Mesenchymal stem cell (in vitro differentiated cells and primary cell): ENCODE measurements around the gene ALK.
A peak's percentile ranks its signal among the peaks of the same experiment; 100 is the strongest.

Experiments used
- DNase-seq: peaks from one replicate; pipeline ENCODE4 v3.0.0-alpha.2; 2013
- H2AFZ ChIP-seq: one replicate; pipeline ENCODE4 v1.6.1; 2013; ENCODE audit warnings: low read depth, mild to moderate bottlenecking, control low read depth, inconsistent platforms, low read length, moderate library complexity
- H2AK5ac ChIP-seq: 2 replicates; pipeline ENCODE4 v1.6.1; 2013; ENCODE audit warnings: low read length, moderate library complexity, mild to moderate bottlenecking, inconsistent platforms; ENCODE audit not compliant: severe bottlenecking
- H2BK120ac ChIP-seq: one replicate; pipeline ENCODE4 v1.6.1; 2013; ENCODE audit warnings: low read depth, mild to moderate bottlenecking, inconsistent platforms, low read length, moderate library complexity
- H2BK12ac ChIP-seq, 2 experiments: one replicate each; pipeline ENCODE4 v1.6.1; 2013; ENCODE audit warnings: inconsistent platforms in 2 of 2, low read length in 2 of 2, mild to moderate bottlenecking in 2 of 2, moderate library complexity in 2 of 2, control low read depth in 1 of 2
- H2BK15ac ChIP-seq: one replicate; pipeline ENCODE4 v1.6.1; 2013; ENCODE audit warnings: mild to moderate bottlenecking, low read depth, inconsistent platforms; ENCODE audit not compliant: poor library complexity, severe bottlenecking
- H2BK5ac ChIP-seq: 2 replicates; pipeline ENCODE4 v1.6.1; 2013; ENCODE audit warnings: low read depth, mild to moderate bottlenecking, low read length, control low read depth, inconsistent platforms; ENCODE audit not compliant: poor library complexity, severe bottlenecking
- H3K14ac ChIP-seq, 2 experiments: one replicate each; pipeline ENCODE4 v1.6.1; 2013; ENCODE audit warnings: inconsistent platforms in 2 of 2, low read length in 2 of 2, control low read depth in 1 of 2, mild to moderate bottlenecking in 1 of 2, moderate library complexity in 1 of 2
- H3K18ac ChIP-seq, 2 experiments: one replicate each; pipeline ENCODE4 v1.6.1; 2013; ENCODE audit warnings: inconsistent platforms in 2 of 2, low read length in 2 of 2, control low read depth in 1 of 2, low read depth in 1 of 2, mild to moderate bottlenecking in 1 of 2
- H3K23ac ChIP-seq, 2 experiments: one replicate each; pipeline ENCODE4 v1.6.1; 2013; ENCODE audit warnings: inconsistent platforms in 2 of 2, low read length in 2 of 2, mild to moderate bottlenecking in 2 of 2, moderate library complexity in 2 of 2, control low read depth in 1 of 2
- H3K27ac ChIP-seq: 2 replicates; pipeline ENCODE4 v1.5.1; 2013; ENCODE audit warnings: mild to moderate bottlenecking, moderate library complexity, low read length, control low read depth, inconsistent platforms; ENCODE audit not compliant: poor library complexity, severe bottlenecking
- H3K27me3 ChIP-seq, 2 experiments: 2 replicates each; pipeline versions ENCODE4 v1.6.1 to v1.7.0; 2013; ENCODE audit warnings: low read length in 2 of 2, mild to moderate bottlenecking in 2 of 2, moderate library complexity in 2 of 2, control low read depth in 1 of 2, inconsistent platforms in 1 of 2; ENCODE audit not compliant: control insufficient read depth in 1 of 2, insufficient read depth in 1 of 2
- H3K36me3 ChIP-seq, 2 experiments: 2 replicates each; pipeline versions ENCODE4 v1.6.1 to v1.7.0; 2013; ENCODE audit warnings: low read length in 2 of 2, control low read depth in 1 of 2, inconsistent platforms in 1 of 2, low read depth in 1 of 2, mild to moderate bottlenecking in 1 of 2; ENCODE audit not compliant: insufficient read depth in 2 of 2, control insufficient read depth in 1 of 2
- H3K4ac ChIP-seq, 2 experiments: one replicate each; pipeline ENCODE4 v1.6.1; 2013; ENCODE audit warnings: inconsistent platforms in 2 of 2, low read length in 2 of 2, mild to moderate bottlenecking in 2 of 2, moderate library complexity in 2 of 2, control low read depth in 1 of 2, low read depth in 1 of 2
- H3K4me1 ChIP-seq: 2 replicates; pipeline ENCODE4 v1.6.1; 2013; ENCODE audit warnings: low read depth, low read length, control low read depth; ENCODE audit not compliant: control insufficient read depth, insufficient read depth
- H3K4me2 ChIP-seq: 2 replicates; pipeline ENCODE4 v1.6.1; 2013; ENCODE audit warnings: low read length, mild to moderate bottlenecking, inconsistent platforms; ENCODE audit not compliant: poor library complexity, severe bottlenecking
- H3K4me3 ChIP-seq, 2 experiments: 2 replicates each; pipeline versions ENCODE4 v1.5.1 to v1.7.0; 2013; ENCODE audit warnings: low read length in 2 of 2, mild to moderate bottlenecking in 2 of 2, control low read depth in 1 of 2, low read depth in 1 of 2; ENCODE audit not compliant: insufficient read depth in 1 of 2
- H3K79me1 ChIP-seq: replicated peaks from 2 replicates; pipeline ENCODE4 v1.6.1; 2013; ENCODE audit warnings: mild to moderate bottlenecking, control low read depth, low read length, inconsistent platforms; ENCODE audit not compliant: poor library complexity, severe bottlenecking
- H3K9ac ChIP-seq: 2 replicates; pipeline ENCODE4 v1.7.0; 2013; ENCODE audit warnings: mild to moderate bottlenecking, low read length, moderate library complexity
- H3K9me3 ChIP-seq: 2 replicates; pipeline ENCODE4 v1.7.0; 2013; ENCODE audit warnings: mild to moderate bottlenecking, low read length; ENCODE audit not compliant: control insufficient read depth
- H4K8ac ChIP-seq: one replicate; pipeline ENCODE4 v1.6.1; 2013; ENCODE audit warnings: inconsistent platforms, mild to moderate bottlenecking, low read length, moderate library complexity
- H4K91ac ChIP-seq: one replicate; pipeline ENCODE4 v1.6.1; 2013; ENCODE audit warnings: mild to moderate bottlenecking, low read length, inconsistent platforms
- WGBS: methylation state at CpG from one replicate; pipeline ENCODE4 v1.1.7; 2013; ENCODE audit warnings: mixed read lengths; 5-methylcytosine and 5-hydroxymethylcytosine counted together

ALK gene

GRCh38 chr2:29293830-29294438 is 627.5 kb downstream of the ALK start:
- H3K9me3 ChIP-seq = no peaks in the 10 kb centered on the region
- no peak overlapping the region for H3K27ac ChIP-seq
- no peak overlapping the region for H2BK120ac ChIP-seq
- no peak overlapping the region for H3K4ac ChIP-seq
- 40% methylated on average over 3 of the region's 5 CpGs for WGBS
- H3K36me3 ChIP-seq = no peaks in the 10 kb centered on the region
- no peak overlapping the region for H3K4me3 ChIP-seq
- H2AFZ ChIP-seq = no peak overlapping the region
- H2BK12ac ChIP-seq = no peak overlapping the region
- no peak overlapping the region for H3K18ac ChIP-seq
- H3K79me1 ChIP-seq = no peaks in the 10 kb centered on the region
- no peak overlapping the region for H2AK5ac ChIP-seq
- H2BK5ac ChIP-seq = no peak overlapping the region
- no peak overlapping the region for H3K9ac ChIP-seq
- H4K91ac ChIP-seq = no peak overlapping the region
- no peak overlapping the region for H3K14ac ChIP-seq
- no peaks in the 10 kb centered on the region for H3K4me1 ChIP-seq
- H2BK15ac ChIP-seq = no peak overlapping the region
- H4K8ac ChIP-seq = no peak overlapping the region
- peak; percentile 23 for DNase-seq
- H3K23ac ChIP-seq = no peak overlapping the region
- no peak overlapping the region for H3K4me2 ChIP-seq
- peaks cover 6 to 15% of the 10 kb centered on the region in 2 experiments for H3K27me3 ChIP-seq

- Histone ChIP-seq H3K18ac (no peak overlapping the region), H3K14ac (no peak overlapping the region), H3K36me3 (no peaks in the 10 kb centered on the region), H3K9ac (no peak overlapping the region), H4K91ac (no peak overlapping the region), H2BK12ac (no peak overlapping the region), H2BK15ac (no peak overlapping the region), H3K4me3 (no peak overlapping the region), H3K9me3 (no peaks in the 10 kb centered on the region), H2AFZ (no peak overlapping the region), H3K27ac (no peak overlapping the region), H3K4me1 (no peaks in the 10 kb centered on the region), H3K4ac (no peak overlapping the region), H2AK5ac (no peak overlapping the region), H3K23ac (no peak overlapping the region), H2BK5ac (no peak overlapping the region), H3K79me1 (no peaks in the 10 kb centered on the region), H2BK120ac (no peak overlapping the region), H3K27me3 (peaks cover 0 to 13% of the 10 kb centered on the region in 2 experiments), H4K8ac (no peak overlapping the region), H3K4me2 (no peak overlapping the region)
- no peak for DNase-seq
- WGBS = 56% methylated on average over 8 of the region's 8 CpGs
These were observed 630.9 kb downstream of the ALK start for GRCh38 chr2:29290293-29291047.

DNA sequence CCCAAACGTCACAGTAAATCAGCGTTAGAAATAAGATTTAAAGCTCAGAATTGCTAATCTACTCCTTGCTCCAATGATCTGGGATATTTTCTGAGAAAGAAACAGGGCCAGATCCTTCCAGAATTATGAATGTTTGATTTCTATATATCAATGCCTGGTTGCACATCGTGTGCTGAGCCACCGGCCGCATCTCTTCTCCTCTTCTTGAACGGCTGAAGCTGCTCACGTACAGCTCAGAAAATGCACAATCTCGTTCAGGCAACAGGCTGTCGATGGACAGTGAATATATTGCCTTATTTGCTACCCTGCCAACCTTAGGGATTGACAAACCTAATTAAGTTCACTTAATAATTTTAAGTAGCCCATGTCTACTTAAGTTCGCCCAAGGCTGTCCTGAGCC is 636.7 kb downstream of the ALK start:
- DNase-seq = no peak
- H3K9me3 ChIP-seq = no peaks in the 10 kb centered on the region
- no peak overlapping the region for H4K91ac ChIP-seq
- no peaks in the 10 kb centered on the region for H3K36me3 ChIP-seq
- no peaks in the 10 kb centered on the region for H3K79me1 ChIP-seq
- H2BK12ac ChIP-seq = no peak overlapping the region
- no peak overlapping the region for H3K4ac ChIP-seq
- H3K27ac ChIP-seq = no peak overlapping the region
- no peak overlapping the region for H2BK120ac ChIP-seq
- H2AFZ ChIP-seq = no peak overlapping the region
- H4K8ac ChIP-seq = no peak overlapping the region
- no peak overlapping the region for H3K4me2 ChIP-seq
- no peak overlapping the region for H2BK15ac ChIP-seq
- no peak overlapping the region for H3K14ac ChIP-seq
- H2AK5ac ChIP-seq = no peak overlapping the region
- peaks cover 0 to 29% of the 10 kb centered on the region in 2 experiments for H3K27me3 ChIP-seq
- 89% methylated on average over 10 of the region's 10 CpGs for WGBS
- no peak overlapping the region for H2BK5ac ChIP-seq
- H3K4me3 ChIP-seq = no peak overlapping the region
- no peak overlapping the region for H3K23ac ChIP-seq
- H3K9ac ChIP-seq = no peak overlapping the region
- no peak overlapping the region for H3K18ac ChIP-seq
- no peaks in the 10 kb centered on the region for H3K4me1 ChIP-seq

DNA sequence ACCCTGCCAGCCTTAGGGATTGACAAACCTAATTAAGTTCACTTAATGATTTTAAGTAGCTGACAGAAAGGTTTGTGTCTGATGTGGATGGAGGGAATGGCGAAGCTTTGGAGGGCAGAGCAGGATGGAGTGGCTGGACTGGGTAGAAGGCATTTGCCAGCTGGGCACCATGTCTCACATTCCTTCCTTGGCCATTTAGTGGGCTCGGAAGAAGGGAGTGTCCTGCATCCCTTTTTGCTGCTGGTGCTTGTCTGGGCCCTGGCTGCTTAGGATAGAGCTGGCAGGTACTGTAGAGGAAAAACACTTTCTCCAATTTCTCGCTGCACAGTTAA is 639.5 kb downstream of the ALK start:
- no peak overlapping the region for H3K27ac ChIP-seq
- no peak overlapping the region for H2AK5ac ChIP-seq
- DNase-seq = no peak
- no peaks in the 10 kb centered on the region for H3K9me3 ChIP-seq
- no peak overlapping the region for H3K9ac ChIP-seq
- H4K91ac ChIP-seq = no peak overlapping the region
- no peak overlapping the region for H2BK5ac ChIP-seq
- H3K14ac ChIP-seq = no peak overlapping the region
- H2AFZ ChIP-seq = no peak overlapping the region
- no peak overlapping the region for H3K4me3 ChIP-seq
- H3K27me3 ChIP-seq = peaks cover 14 to 56% of the 10 kb centered on the region in 2 experiments
- no peak overlapping the region for H4K8ac ChIP-seq
- H2BK12ac ChIP-seq = no peak overlapping the region
- WGBS = 73% methylated on average over 2 of the region's 3 CpGs
- H3K4ac ChIP-seq = no peak overlapping the region
- H3K36me3 ChIP-seq = no peaks in the 10 kb centered on the region
- no peak overlapping the region for H3K23ac ChIP-seq
- H2BK120ac ChIP-seq = no peak overlapping the region
- no peak overlapping the region for H3K18ac ChIP-seq
- H3K4me2 ChIP-seq = no peak overlapping the region
- no peaks in the 10 kb centered on the region for H3K4me1 ChIP-seq
- H2BK15ac ChIP-seq = no peak overlapping the region
- no peaks in the 10 kb centered on the region for H3K79me1 ChIP-seq
